ELR (cell line): ENCODE data around the gene MRGPRX4.

Experiments
- DNase-seq: peaks from one replicate; pipeline ENCODE4 v3.0.0-alpha.2; 2015; ENCODE audit warnings: low read depth

Gene MRGPRX4

DNA sequence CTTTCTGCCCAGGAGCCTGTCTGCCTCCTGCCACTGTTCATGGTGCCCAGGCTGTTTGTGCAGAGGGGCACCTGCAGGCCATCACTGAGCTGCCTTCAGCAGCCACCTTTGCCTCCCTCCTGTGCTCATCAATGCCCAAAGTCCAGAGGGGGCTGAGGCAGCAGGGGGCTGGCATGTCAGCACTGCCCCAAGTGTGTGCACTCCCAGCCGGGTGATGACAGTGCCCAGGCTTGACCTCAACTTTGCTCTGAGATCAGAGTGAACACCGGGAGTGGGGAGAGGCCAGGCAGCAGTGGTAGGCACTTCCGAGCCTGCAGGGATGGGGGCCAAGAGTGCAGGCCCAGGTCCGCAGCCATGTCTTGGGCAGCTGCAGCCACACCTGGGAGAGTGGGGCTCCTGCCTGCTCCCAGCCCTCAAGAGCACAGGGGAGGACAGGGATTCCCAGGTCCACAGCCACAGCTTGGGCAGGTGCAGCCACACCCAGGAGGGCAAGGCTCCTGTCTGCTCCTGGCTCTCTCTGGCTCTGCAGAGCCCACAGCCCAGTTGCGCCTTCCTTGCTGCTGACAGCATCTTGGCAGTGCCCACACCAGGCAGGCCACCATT, 48.7 kb downstream of the MRGPRX4 start:
- no peak for DNase-seq

DNA sequence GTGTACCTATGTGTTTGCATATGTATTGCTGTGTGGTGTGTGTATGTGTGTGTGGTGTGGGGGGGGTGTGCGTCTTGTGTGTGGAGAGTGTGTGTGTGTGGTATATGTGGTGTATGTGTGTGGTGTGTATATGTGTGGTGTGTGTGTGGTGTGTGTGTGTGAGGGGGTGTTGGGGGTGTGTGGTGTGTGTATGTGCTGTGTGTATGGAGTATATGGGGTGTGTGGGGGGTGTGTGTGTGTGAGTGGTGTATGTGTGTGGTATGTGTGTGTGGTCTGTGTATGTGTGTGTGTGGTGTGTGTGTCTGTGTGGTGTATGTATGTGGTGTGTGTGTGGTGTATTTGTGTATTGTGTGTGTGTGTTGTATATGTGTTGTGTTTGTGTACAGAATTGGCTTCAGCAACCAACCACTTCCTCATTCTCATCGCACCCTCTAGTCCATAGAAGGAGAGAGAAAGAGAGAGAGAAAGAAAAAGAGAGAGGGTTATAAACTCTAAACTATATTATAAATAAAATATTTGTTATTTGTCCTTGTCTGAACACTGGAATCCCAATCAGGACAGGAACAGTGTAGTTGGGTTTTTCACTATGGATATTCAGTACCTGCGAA, 50.3 kb downstream of the MRGPRX4 start:
- no peak for DNase-seq
